GM12865 (cell line): ENCODE measurements around the gene TSC1.

Experiments
- DNase-seq: peaks from one replicate; pipeline ENCODE4 v3.0.0; 2010; ENCODE audit warnings: low read depth
- H3K4me3 ChIP-seq: 2 replicates; pipeline ENCODE4 v1.5.1; 2011; ENCODE audit warnings: mild to moderate bottlenecking, low read depth, low read length, control low read depth
- TF ChIP-seq, protein P1 (sequence below): IDR thresholded peaks from 2 replicates; pipeline ENCODE4 v1.5.1; 2011; ENCODE audit warnings: low read length, control low read depth, low read depth, inconsistent platforms; ENCODE audit not compliant: insufficient read depth; ENCODE audit errors: missing control alignments

The TSC1 gene

DNA sequence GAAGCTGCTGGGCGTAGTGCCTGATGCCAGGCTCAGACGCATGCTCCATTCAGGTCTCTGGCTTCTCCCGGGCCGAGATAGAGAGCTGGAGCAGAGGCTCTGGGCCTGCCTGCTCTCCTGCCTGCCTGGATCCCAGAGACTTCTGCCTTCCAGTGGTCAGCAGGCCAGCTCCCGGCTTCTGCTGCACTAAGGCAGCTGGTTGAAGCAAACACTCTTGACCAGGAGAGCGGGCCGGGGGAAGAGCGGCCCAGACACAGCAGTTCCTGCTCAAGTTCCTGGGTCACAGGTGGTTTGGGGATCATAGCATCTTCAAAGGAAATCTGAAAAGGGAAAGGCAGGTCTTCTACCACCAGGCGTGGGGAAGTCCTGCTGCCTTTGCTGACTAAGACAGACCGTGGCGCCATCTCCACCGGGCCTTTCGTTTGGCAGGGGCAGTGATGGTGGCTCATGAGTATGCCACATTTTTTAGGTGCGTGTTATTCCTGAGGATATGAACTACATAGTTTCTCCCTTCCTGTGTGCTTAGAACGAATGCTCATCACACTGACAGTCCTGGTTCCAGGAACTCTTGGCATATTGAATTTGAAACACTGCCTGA, 97.4 kb downstream of the TSC1 start:
- no peak for DNase-seq
- no peak overlapping the region for H3K4me3 ChIP-seq
- TF ChIP-seq, protein P1, sequence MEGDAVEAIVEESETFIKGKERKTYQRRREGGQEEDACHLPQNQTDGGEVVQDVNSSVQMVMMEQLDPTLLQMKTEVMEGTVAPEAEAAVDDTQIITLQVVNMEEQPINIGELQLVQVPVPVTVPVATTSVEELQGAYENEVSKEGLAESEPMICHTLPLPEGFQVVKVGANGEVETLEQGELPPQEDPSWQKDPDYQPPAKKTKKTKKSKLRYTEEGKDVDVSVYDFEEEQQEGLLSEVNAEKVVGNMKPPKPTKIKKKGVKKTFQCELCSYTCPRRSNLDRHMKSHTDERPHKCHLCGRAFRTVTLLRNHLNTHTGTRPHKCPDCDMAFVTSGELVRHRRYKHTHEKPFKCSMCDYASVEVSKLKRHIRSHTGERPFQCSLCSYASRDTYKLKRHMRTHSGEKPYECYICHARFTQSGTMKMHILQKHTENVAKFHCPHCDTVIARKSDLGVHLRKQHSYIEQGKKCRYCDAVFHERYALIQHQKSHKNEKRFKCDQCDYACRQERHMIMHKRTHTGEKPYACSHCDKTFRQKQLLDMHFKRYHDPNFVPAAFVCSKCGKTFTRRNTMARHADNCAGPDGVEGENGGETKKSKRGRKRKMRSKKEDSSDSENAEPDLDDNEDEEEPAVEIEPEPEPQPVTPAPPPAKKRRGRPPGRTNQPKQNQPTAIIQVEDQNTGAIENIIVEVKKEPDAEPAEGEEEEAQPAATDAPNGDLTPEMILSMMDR, result no peak

DNA sequence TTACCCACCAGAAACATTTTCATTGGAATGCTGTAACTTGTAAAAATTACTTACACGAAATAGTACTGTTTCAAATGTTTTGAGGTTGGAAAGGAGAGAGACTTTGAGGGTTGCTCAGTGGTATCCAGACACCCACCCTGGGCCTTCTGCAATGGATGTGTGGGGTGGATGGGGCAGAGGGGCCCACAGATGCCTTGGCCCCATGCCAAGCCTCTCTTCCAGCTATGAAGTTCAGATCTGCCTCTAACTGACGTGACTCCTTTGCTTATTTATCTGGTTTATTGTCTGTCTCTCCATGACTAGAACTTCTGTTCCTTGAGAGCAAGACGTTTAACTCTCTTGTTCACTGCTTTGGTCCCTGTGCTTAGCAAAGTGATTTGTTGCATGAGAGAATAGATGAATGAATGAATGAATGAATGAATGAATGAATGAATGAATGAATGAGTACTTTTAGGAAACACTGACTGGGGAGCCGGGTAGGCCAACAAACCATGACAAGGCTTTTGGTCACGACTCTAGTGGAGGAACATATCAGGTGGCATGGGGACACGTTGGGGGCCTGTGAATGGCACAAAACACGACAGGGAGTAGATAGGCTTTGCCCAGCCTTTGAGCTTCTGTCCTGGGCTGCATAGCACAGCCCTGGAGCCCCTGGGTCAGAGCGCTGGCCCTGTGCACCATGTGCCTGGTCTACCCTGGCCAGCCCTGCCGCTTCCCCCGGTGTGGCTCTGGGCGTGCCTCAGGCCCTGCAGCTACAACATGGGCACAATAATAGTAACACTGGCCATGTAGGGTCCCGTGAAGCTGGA, 98.1 kb downstream of the TSC1 start:
- DNase-seq, result no peak
- no peak overlapping the region for H3K4me3 ChIP-seq
- TF ChIP-seq, protein P1, result no peak

- H3K4me3 ChIP-seq, result no peak overlapping the region
- TF ChIP-seq, protein P1, result no peak
- DNase-seq, result no peak
Measured at GRCh38 chr9:132842124-132843044, 102.0 kb downstream of the TSC1 start.
